HFFc6 (cell line): ENCODE measurements around the gene ANKRD13D. TPM values are rescaled to one million over a fixed set of nuclear protein-coding genes. Genes with fewer than 3 reads are reported as not detected.

Source experiments
- DNase-seq: peaks from one replicate; pipeline ENCODE4 v3.0.0-alpha.2; 2018
- H3K27ac Mint-ChIP-seq: 2 replicates; pipeline ENCODE4 v1.8.0; 2020; ENCODE audit warnings: mild to moderate bottlenecking, mixed read lengths
- H3K27me3 Mint-ChIP-seq: 2 replicates; pipeline ENCODE4 v1.8.0; 2021; ENCODE audit warnings: mild to moderate bottlenecking, moderate library complexity, mixed read lengths; ENCODE audit not compliant: insufficient read depth
- H3K36me3 Mint-ChIP-seq: 2 replicates; pipeline ENCODE4 v1.8.0; 2021; ENCODE audit warnings: low read depth, mixed read lengths
- H3K4me1 Mint-ChIP-seq: 2 replicates; pipeline ENCODE4 v1.8.0; 2020; ENCODE audit warnings: low read depth, mixed read lengths
- H3K4me3 Mint-ChIP-seq: 2 replicates; pipeline ENCODE4 v1.8.0; 2020; ENCODE audit warnings: mild to moderate bottlenecking, moderate library complexity, mixed read lengths
- H3K9me3 Mint-ChIP-seq: 2 replicates; pipeline ENCODE4 v1.8.0; 2020; ENCODE audit warnings: mild to moderate bottlenecking, mixed read lengths
- total RNA-seq, 6 experiments: library from RNA; stranded (reverse); fragmentation: NEBNext Ultra II Directional; extraction: Animal tissue kit (Norgen Biotek cat#: 25700); gene quantifications; 2 replicates in 1 of 6; 3 replicates in 5 of 6; pipeline ENCODE4 v1.2.3, GENCODE V29; 2021
- TF ChIP-seq, protein P1 (sequence below): fragments of 200-600 bp; sonication (generic); IDR thresholded peaks from 2 replicates; pipeline ENCODE4 v1.5.0; 2021; ENCODE audit warnings: antibody characterized with exemption, mild to moderate bottlenecking

The ANKRD13D gene
- total RNA-seq, 6 experiments from 2014 or later, result 24.7 to 34.6 (median 26.4) TPM

DNA sequence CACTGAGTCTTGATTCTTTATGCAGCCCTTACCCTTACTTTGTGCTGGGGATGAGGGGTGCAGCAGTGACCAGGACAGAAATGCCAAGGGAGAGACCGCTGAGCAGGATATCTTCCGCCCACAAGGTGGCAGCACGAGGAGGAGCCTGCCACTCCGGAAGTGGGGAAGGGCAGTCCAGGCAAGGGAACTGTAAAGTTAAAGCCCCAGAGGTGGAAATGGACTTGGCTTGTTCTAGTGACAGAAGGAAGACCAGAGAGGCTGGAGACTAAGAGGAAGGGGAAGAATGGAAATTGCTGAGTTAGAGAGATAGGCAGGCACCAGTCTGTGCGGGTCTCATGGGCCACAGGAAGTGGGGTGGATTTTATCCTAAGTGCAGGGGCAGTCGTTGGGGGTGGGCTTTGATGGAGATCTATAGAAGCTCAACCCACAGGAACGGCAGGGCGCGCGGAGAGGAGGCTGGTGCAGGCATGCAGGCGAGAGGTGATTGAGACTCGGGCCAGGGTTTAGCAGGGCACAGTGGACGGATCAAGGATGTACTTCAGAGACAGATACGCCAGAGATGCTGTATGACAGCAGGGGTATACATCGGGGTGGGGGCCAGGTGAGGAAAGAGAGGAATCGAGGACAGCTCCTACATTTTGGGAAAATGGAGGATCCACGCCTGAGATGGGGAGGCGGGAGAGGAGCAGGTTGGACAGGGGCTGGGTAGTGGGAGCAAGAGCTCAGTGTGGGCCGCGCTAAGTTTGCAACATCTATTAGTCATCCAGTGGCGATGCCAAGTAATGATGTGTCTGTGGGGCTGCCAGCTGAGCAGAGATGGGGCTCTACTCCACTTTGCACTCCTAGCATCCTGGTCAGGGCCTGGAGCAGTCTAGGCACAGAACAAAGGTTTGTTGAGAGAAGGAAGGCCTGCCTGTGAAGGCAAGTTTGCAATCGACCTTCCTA is 26.1 kb upstream of the ANKRD13D start:
- Mint-ChIP-seq H3K27ac (peak overlapping the region; percentile 87), H3K4me3 (peak overlapping the region; percentile 33), H3K4me1 (peaks cover 56% of the 10 kb centered on the region), H3K36me3 (no peaks in the 10 kb centered on the region; the same call in 1 of the 2 replicates), H3K27me3 (no peaks in the 10 kb centered on the region; the same call in none of the 2 replicates), H3K9me3 (peaks cover 4% of the 10 kb centered on the region; the same call in 1 of the 2 replicates)
- peak; percentile 75 for DNase-seq
- TF ChIP-seq, protein P1, sequence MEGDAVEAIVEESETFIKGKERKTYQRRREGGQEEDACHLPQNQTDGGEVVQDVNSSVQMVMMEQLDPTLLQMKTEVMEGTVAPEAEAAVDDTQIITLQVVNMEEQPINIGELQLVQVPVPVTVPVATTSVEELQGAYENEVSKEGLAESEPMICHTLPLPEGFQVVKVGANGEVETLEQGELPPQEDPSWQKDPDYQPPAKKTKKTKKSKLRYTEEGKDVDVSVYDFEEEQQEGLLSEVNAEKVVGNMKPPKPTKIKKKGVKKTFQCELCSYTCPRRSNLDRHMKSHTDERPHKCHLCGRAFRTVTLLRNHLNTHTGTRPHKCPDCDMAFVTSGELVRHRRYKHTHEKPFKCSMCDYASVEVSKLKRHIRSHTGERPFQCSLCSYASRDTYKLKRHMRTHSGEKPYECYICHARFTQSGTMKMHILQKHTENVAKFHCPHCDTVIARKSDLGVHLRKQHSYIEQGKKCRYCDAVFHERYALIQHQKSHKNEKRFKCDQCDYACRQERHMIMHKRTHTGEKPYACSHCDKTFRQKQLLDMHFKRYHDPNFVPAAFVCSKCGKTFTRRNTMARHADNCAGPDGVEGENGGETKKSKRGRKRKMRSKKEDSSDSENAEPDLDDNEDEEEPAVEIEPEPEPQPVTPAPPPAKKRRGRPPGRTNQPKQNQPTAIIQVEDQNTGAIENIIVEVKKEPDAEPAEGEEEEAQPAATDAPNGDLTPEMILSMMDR, result peak; percentile 89

DNA sequence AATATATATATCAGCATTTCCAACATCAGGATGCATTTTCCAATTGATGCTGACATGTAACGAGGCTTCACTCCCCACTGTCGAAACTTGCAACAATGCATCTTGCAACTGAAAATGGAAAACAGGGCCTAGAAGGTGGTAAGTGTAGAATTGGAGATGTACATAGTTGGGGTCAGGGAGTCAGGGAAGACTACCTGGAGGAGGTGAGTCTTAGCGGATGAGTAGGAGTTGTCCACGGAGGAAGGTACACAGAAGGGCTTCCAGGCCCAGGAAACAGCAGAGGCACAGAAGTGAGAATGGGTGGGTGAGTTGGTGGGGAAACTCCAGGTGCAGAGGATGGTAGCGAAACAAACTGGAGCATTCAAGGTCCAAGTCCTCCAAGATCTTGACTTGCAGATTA is 24.8 kb upstream of the ANKRD13D start:
- Mint-ChIP-seq H3K4me1 (peaks cover 59% of the 10 kb centered on the region), H3K9me3 (peaks cover 4% of the 10 kb centered on the region; the same call in 1 of the 2 replicates), H3K27me3 (no peaks in the 10 kb centered on the region; the same call in 1 of the 2 replicates), H3K36me3 (no peaks in the 10 kb centered on the region; the same call in 1 of the 2 replicates), H3K27ac (no peak overlapping the region), H3K4me3 (no peak overlapping the region)
- DNase-seq, result no peak
- TF ChIP-seq, protein P1, result no peak

DNA sequence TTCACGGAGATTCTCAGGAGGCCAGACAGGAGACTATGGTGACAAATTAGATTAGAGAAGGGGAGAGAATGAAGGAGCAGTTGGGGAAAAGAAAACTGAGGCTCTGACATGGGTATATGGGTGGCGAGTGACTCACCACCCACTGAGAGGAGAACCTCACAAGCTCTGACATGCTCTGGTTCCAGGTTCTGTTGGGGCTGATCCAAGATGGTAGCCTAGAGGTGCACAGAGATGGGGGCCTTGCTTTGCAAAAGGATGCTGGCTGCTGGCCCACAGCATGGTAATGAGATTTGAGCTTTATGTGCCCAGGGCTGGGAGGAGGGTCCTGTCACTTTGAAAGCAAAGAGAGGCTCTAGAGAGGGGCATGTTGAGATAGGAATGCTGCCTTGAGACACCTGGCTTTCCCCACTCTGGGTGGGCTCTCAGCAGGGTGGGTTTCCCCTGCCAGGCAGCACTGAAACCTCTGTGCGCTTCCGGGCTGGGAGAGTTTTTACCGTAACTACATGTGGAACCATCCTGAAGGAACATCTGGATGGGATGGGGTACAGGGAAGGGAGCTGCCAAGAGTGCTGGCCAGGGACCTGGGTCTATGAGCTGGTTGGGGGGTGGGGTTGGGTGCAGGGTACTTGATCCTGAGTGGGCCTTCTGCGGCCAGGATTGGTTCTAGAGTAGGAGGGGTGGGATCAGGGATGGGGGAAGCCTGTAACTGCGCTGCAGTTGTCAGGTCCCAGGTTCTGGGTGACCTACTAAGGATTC is 24.0 kb upstream of the ANKRD13D start:
- DNase-seq, result no peak
- no peaks in the 10 kb centered on the region; the same call in 1 of the 2 replicates for H3K27me3 Mint-ChIP-seq
- peaks cover 4% of the 10 kb centered on the region; the same call in 1 of the 2 replicates for H3K9me3 Mint-ChIP-seq
- peak overlapping the region; percentile 54 for H3K4me3 Mint-ChIP-seq
- H3K36me3 Mint-ChIP-seq, result no peaks in the 10 kb centered on the region; the same call in 1 of the 2 replicates
- peak overlapping the region; percentile 65; the same call in 1 of the 2 replicates for H3K27ac Mint-ChIP-seq
- peaks cover 65% of the 10 kb centered on the region for H3K4me1 Mint-ChIP-seq
- TF ChIP-seq, protein P1, result no peak

DNA sequence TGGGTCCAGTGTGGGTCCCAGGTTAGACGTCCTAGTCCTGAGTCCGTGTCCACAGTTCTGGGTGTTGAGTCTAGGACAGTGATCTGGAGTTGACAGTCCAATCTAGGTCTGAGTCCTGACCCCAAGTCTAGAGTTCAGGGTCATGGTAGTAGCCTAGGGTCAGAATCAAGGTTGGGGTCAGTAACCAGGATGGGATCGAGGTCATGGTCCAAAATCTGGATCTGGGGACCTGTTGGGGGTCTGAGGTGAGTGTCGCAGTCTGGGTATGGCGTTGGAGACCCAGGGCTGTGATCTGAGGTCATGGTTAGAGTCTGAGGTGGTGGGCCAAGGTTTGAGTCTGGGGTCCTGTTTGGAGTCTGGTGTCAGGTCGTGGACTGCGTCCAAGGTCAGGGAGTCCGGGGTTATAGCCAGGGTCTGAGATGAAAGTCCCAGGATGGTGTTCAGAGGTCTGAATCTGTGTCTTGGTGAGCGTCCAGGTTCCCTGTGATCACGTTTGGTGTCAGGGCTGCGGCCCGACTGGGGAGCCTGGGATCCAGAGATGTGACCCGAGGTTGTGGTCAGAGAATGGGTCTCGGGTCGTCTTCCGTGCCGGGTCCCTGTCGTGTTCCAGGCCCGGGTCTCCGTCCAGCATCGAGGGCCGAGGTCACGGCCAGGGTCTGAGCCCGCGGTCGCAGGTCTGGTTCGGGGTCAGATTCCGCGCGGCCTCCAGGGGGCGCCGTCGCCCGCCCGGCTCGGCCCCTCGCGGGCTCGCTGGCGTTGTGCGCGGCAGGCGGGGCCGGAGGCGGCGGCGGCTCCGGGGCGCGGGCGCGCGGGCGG is 23.3 kb upstream of the ANKRD13D start:
- Mint-ChIP-seq H3K9me3 (no peaks in the 10 kb centered on the region), H3K4me3 (peak overlapping the region; percentile 83), H3K27ac (peak overlapping the region; percentile 58), H3K27me3 (no peaks in the 10 kb centered on the region; the same call in 1 of the 2 replicates), H3K36me3 (no peaks in the 10 kb centered on the region; the same call in 1 of the 2 replicates), H3K4me1 (peaks cover 67% of the 10 kb centered on the region)
- DNase-seq, result no peak
- TF ChIP-seq, protein P1, result peak; percentile 81
